Middle frontal gyrus (tissue), 1 donor: ENCODE measurements around the gene PPDPF.

ENCODE experiments used
- DNase-seq: peaks from one replicate; pipeline ENCODE4 v3.0.0-alpha.2; 2015; ENCODE audit warnings: low spot score; ENCODE audit errors: extremely low spot score

Gene PPDPF

DNA sequence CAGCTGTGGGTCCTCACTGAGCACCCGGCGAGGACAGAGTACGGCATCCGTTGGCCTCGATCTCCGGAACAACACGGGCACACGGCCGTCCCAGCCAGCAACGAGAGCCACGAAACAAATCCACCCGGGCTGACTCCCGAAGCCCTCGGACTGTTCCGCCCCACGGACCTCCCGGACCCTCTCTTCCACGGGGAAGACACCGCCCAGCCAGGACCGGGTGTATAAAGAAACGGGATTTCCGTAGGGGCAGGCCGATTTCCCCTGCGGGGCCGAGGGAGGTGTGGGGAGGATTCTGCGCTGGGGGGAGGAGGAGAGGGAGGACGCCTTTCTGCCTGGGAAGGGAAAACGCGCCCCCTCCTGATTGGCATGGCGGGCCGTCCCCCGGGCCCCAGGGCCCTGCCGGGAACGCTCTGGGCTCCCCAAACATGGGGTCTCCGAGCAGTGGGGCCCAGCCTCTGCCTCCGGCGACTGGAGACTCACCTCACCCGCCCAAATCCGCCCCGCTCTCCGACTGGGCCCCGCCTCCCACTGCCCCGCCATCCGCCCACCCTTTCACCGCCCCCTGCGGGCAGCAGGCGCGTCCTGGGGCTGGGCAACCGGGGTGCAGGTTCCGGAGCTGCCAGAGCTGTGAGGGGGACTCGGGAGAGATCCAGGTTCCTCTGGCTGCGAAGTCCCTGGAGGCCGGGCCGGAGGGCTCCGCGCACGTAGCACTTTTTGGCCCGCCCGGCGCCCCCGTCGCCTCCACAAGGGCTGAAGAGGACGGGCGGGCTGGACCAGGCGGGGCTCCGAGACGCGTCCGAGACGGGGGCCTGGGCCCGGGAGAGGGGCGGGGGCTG lies 679 bp upstream of the PPDPF start:
- DNase-seq: no peak

GRCh38 chr20:63520934-63521601 lies 503 bp downstream of the PPDPF start:
- DNase-seq: peak; percentile 49

DNA sequence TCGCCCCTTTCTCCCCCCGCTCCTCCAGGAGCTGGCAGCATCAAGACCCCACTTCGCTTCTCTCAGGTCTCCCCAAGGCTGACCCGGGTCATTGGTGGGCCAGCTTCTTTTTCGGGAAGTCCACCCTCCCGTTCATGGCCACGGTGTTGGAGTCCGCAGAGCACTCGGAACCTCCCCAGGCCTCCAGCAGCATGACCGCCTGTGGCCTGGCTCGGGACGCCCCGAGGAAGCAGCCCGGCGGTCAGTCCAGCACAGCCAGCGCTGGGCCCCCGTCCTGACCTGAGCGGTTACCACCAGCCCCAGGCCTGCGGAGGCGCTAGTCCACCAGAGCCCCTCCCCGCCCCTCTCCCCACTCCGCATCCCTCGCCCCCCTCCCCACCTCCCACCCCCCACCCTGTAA lies 1.0 kb downstream of the PPDPF start:
- no peak for DNase-seq

GRCh38 chr20:63522091-63522868 lies 1.7 kb downstream of the PPDPF start:
- DNase-seq: no peak

- DNase-seq: no peak
Observed at GRCh38 chr20:63522981-63523611, 2.5 kb downstream of the PPDPF start.

DNA sequence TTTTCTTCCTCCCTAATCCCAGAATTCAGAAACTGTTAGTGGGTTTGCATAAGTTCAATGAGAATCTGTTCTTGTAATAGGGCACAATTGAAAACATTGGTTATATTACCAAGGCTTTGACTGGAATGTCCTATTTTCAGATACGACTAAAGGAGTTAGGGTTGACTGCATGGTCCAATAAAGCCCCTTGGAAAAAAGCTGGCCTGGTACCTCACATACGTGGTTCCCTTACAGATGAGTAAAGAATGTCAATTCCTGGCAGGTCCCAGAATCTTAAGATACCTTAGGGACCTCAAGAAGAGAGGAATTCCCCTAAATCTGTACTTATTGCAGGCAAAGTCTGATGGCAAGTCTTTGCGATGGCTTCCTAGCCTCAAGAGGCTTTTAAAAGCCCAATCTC lies 4.6 kb downstream of the PPDPF start:
- no peak for DNase-seq

DNA sequence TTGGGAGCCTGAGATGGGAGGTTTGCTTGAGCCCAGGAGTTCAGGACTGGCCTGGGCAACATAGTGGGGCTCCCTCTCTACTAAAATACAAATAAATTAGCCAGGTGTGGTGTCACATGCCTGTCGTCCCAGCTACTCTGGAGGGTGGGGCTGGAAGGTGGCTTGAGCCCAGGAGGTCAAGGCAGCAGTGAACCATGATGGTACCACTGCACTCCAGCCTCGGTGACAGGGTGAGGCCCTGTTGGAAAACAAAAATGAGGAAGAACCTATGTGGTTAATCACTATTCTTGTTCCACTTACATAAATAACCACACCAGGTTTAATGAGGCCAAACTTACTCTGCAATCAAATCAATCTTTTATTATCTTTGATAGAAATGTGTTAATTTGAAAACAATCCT lies 5.4 kb downstream of the PPDPF start:
- no peak for DNase-seq

- no peak for DNase-seq
Observed at GRCh38 chr20:63527184-63527583, 6.6 kb downstream of the PPDPF start.

- no peak for DNase-seq
Observed at GRCh38 chr20:63529180-63529860, 8.8 kb downstream of the PPDPF start.

DNA sequence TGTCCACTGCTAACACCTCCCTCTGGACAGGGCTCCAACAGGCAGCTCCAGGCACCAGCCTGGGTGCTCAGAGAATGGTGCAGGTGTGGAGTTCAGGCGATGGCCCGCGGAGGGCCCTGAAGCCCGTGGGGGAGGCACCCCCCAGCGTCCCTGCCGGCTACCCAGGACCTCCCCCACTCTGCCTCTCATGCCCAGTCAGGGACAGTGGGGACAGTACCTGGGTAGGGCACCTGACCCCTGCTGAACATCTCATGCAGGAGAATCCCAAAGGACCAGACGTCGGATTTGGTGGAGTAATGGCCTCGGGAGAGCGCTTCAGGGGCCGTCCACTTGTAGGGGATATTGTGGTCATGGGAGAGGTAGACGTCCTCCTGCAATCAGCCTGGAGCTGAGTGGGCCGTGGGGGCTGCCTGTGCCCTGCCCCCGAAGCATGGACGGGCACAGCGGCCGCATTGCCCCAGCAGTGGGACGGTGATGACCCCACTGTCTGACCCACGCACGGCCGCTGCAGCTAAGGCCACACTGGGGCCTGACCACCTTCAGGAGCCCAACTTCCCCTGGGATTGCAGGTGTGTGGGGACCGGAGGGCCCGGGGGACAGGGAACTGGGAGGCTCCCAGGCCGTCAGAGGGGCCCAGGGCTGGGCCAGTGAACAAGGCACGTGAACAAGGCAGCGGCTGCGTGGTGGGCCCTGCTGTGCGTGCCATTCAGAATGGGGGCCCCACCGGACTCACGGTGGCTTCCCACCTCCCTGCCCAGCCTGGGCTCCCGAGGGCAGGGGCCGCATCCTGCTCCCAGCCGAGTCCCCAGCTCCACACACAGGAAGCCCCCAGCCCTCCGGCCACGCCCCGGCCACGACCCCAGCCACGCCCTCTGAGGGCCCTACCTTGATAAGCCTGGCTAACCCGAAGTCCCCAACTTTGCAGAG lies 9.6 kb downstream of the PPDPF start:
- DNase-seq: no peak

- DNase-seq: no peak
Observed at GRCh38 chr20:63530788-63531160, 10.2 kb downstream of the PPDPF start.

DNA sequence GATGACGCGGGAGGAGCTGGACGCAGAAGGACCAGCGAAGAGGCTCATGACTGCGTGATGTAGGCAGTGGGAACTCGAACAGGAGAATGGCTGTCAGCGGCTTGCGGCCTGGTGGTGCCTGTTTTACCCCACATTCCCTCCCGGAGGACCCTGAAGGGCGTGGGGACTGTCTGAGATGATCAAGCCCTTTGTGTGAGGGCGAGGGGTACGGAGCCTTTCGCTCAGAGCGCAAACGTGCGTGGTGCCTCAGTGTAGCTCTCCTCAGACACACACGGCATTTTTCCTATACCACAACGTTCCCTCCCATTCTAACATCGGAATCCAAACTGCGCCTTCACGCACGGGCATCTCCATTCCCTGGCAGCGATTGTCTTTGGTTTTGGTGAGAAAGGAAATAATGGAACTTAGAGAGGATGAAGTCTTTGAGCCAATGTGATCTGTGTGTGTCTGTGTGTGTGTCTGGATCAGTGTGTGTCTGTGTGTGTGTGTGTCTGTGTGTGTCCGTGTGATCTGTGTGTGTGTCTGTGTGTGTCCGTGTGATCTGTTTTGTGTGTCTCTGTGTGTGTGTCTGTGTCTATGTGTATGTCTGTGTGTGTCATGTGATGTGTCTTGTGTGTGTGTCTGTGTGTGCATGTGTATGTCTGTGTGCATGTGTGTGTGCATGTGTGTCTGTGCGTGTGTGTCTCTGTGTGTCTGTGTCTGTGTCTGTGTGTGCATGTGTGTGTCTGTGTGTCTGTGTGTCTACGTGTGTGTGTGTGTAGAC lies 11.3 kb downstream of the PPDPF start:
- DNase-seq: no peak

DNA sequence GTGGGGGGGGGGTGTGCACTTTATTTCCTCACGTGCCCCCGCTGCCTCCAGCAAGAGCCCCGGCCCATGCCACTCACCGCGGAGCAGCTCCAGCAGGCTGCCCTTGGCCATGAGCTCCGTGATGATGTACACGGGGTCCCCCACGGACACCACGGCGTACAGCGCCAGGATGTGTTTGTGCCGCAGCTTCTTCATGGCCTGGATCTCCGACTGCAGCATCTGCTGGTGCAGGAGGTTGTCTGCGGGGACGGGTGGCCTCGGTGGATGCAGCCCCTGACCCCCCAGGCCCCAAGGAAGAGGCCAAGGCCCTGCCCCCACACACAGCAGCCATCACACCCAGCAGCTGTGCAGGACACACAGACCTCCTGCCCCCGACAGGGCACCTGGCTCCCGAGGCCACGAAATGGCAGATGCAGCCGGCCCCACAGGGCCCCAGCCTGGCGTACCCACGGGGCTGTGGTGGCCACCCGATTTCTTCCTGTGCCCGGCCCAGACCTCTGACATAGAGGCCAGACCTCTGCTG lies 11.9 kb downstream of the PPDPF start:
- no peak for DNase-seq

DNA sequence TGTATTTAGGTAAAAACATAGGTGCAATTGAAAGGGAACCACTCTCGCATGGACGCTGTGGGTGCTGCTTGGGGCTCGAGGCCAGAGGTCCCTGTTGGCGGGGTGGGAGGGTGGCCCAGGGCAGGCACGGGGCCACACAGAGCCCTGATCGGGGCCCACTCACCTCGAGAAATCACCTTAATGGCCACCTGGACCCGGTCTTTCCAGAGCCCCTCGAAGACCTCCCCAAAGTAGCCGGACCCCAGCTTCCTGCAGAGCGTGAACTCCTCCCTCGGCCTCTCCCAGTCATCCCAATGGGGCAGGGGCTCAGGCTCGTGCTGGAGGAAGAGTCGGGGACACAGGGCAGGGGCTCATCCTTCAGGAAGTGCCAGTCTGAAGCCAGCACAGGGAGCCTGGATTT lies 12.8 kb downstream of the PPDPF start:
- no peak for DNase-seq

DNA sequence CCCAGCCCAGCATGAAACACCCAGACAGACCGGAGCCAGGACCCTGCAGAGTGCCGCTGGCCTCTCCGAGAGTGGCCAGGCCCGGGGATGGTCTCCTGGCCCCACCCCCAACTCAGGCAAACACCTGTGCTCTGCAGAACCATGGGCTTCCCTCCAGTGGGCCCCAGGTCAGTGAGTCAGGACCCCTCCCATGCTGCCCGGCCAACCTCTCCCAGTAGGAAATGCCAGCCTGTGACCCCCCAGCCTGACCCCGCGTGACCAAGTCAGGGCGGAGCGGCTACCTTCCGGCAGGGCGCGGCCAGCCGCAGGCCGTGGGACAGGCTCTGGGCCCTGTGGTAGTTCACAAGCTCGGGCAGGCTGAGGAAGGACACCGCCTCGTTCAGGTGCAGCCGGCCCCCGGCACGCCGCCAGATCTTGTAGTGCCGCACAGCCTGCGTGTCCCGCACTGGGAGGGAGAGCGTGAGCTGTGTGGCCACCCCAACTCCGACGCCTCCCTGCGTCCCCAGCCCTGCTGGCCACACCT lies 13.4 kb downstream of the PPDPF start:
- DNase-seq: no peak

GRCh38 chr20:63534427-63534830 lies 13.9 kb downstream of the PPDPF start:
- DNase-seq: no peak

GRCh38 chr20:63534831-63535651 lies 14.5 kb downstream of the PPDPF start:
- DNase-seq: no peak
